GM12874 (cell line): Measurements from ENCODE around the gene CHSY3.

Experiments
- TF ChIP-seq, protein P1 (sequence below): IDR thresholded peaks from 2 replicates; pipeline ENCODE4 v1.5.1; 2011; ENCODE audit warnings: low read depth, mild to moderate bottlenecking, control low read depth, low read length, moderate library complexity; ENCODE audit not compliant: insufficient read depth

Gene CHSY3

DNA sequence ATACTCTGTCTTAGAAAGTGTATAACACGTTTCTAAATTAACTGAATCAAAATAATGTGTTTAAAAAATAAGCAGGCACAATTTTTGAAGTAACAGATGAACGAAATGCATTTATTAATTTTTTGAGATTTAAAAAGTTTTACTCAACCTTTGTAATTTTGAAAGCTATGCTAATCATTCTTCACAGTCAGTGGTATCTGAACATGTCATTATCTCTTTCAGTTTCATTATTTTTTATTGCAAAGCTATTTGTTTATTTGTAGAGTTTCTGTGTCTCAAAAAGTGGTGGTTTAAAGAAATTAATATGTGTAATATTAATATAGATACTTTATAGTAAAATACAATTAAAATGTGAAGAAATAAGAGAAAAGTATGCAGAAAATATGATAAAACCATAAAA is 11.2 kb downstream of the CHSY3 start:
- TF ChIP-seq, protein P1, sequence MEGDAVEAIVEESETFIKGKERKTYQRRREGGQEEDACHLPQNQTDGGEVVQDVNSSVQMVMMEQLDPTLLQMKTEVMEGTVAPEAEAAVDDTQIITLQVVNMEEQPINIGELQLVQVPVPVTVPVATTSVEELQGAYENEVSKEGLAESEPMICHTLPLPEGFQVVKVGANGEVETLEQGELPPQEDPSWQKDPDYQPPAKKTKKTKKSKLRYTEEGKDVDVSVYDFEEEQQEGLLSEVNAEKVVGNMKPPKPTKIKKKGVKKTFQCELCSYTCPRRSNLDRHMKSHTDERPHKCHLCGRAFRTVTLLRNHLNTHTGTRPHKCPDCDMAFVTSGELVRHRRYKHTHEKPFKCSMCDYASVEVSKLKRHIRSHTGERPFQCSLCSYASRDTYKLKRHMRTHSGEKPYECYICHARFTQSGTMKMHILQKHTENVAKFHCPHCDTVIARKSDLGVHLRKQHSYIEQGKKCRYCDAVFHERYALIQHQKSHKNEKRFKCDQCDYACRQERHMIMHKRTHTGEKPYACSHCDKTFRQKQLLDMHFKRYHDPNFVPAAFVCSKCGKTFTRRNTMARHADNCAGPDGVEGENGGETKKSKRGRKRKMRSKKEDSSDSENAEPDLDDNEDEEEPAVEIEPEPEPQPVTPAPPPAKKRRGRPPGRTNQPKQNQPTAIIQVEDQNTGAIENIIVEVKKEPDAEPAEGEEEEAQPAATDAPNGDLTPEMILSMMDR: no peak

DNA sequence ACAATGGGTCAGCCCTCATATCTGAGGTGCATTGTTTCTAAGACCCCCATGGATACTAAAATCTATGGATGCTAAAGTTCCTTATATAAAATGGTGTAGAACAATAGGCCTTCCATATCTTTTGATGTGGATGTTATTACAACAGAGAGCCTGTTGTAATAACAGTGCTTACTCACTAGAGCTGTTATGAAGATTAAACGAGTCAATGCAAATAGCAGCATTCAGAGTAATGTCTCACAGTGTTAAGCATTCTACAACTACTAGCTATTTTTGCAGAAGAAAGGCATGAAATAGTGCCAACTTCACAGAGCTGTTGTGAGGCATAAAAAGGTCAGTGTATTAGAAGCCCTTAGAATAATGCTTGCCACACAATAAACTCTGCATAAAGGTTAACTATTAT is 13.0 kb downstream of the CHSY3 start:
- TF ChIP-seq, protein P1: no peak

DNA sequence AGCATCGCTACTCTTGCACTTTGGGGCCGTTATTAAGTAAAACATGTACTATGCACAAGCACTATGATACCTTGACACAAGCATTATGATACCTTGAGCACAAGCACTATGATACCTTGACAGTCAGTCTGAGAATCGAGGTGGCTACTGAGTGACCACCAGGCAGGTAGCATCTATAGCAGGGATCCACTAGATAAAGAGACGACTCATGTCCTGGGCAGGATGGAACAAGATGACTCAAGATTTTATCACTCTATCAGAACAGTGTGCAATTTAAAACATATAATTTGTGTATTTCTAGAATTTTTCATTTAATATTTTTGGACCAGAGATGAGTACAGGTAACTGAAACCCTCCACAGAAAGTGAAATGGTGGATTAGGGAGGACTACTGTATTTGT is 16.9 kb downstream of the CHSY3 start:
- TF ChIP-seq, protein P1: no peak

DNA sequence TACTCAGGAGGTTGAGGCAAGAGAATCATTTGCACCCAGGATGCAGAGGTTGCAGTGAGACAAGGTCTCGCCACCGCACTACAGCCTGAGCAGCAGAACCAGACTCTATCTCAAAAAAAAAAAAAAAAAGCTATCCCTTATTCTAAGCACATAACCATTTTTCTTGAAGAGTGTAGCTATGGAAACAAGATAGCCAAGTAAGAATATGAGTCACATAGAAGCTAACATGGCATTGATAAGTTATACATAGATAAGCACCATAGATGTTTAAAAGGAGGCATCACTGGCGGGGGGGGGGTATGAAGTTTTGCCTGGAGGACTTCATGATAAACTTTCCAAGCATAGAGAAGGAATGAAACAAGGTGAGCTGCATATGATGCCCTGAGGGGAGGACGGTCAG is 26.0 kb downstream of the CHSY3 start:
- TF ChIP-seq, protein P1: no peak

DNA sequence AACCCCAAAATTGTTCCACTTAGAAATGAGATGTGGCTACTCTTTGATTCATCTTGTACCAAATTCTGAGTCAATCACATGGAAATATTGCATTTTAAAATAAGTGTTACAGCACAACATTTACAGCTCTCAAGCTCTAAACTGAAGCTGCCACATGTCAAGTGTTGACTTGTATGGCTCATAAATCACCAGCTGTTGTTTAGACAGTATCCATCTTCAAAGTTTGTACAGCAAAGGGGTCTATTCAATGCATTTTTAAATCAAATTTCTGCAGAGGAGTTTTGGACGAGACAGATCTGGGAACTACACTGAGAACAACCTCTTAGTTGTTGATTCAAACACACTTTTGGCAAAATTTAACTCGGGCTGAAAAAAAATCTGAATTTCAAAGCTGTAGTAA is 31.4 kb downstream of the CHSY3 start:
- TF ChIP-seq, protein P1: no peak

DNA sequence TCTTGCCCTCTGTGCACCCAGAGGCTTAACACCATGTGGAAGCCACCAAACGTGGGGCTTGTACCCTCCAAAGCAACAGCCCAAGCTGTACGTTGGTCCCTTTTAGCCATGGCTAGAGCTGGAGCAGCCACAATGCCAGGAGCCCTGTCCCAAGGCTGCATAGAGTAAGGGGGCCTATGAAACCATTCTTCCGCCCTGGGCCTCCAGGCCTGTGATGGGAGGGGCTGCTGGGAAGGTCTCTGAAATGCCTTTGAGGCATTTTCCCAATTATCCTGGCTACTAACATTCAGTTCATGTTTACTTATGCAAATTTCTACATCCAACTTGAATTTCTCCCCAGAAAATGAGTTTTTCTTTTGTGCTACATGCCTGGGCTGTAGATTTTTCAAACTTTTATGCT is 33.8 kb downstream of the CHSY3 start:
- TF ChIP-seq, protein P1: no peak

DNA sequence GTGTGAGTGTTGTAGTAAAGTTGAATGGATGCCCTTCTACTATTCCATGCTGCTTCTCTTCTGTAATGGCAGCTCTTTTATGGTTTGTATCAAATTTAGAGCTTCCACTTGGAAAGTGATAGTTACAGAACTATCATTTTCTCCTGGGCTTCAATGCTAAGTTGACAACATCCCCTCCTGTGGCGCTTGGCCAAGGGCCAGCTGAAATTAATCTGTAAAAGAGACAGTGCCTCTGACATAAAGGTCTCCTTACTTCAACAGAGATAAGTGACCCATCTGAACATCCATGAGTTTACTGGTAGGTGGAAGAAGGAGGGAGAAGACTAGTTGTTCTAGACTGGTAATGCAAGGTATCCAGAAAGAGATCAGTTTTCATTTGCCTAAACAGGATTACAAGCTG is 39.7 kb downstream of the CHSY3 start:
- TF ChIP-seq, protein P1: no peak

DNA sequence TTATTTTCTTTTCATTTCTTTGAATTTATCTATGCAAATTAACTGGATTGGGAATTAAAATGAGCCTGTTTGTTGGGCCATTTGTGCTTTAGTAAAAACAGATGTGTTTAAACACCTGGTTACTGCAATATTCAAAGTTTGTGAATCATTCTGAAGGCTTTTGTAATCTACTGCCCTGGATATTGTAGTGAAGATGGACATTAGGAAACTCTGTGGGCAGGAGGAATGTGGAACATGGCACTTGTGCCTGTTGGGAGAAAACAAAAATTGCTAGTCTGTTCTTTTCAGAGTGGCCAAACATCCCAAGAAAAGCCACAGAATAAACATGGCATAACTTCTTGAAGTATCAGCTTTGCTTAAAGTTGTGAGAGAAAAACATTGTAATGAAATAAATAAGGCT is 40.8 kb downstream of the CHSY3 start:
- TF ChIP-seq, protein P1: no peak
